DLD1 (cell line): ENCODE measurements around the gene DUOXA2.

Source experiments
- in situ Hi-C: cut with HindIII; loops from 2 replicates; pipeline ENCODE4 v1.10.0; 2017; ENCODE audit warnings: low sequenced_read_pairs

DUOXA2 gene

DNA sequence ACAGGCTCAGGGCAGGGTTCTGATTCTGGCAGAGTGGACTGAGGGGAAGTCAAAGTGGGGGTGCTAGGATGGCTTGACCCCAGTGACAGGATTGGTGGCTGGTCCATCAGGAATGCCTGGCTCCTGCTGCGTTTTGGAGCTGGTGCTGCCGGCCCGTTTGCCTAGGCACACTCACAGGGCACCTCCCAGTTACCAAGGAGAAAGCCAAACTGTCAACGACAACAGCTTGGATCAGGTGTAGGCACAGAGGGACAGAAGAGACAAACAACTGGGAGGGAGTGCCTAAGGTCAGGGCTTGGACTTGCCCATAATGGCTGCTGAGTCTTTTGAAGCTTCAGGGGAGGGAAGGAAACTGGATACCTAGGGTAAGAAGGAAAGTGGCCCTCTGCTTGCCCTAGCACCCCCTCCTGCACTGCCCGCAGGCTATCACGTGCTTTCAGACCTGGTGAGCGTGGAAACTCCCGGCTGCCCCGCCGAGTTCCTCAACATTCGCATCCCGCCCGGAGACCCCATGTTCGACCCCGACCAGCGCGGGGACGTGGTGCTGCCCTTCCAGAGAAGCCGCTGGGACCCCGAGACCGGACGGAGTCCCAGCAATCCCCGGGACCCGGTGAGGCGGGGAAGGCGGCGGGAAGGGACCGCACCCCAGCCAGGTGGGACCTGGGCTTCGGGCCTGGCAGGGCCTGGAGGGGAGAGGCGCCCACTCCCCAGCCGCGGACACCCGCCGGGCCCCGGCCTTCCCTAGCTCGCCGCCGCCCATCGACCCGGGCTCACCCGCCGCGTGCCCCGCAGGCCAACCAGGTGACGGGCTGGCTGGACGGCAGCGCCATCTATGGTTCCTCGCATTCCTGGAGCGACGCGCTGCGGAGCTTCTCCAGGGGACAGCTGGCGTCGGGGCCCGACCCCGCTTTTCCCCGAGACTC lies 20.8 kb downstream of the DUOXA2 start:
- in situ Hi-C loops, result loop anchor here (10.0 kb wide), 1 partner anchor 170 kb away; no protein-coding TSS in a partner anchor

DNA sequence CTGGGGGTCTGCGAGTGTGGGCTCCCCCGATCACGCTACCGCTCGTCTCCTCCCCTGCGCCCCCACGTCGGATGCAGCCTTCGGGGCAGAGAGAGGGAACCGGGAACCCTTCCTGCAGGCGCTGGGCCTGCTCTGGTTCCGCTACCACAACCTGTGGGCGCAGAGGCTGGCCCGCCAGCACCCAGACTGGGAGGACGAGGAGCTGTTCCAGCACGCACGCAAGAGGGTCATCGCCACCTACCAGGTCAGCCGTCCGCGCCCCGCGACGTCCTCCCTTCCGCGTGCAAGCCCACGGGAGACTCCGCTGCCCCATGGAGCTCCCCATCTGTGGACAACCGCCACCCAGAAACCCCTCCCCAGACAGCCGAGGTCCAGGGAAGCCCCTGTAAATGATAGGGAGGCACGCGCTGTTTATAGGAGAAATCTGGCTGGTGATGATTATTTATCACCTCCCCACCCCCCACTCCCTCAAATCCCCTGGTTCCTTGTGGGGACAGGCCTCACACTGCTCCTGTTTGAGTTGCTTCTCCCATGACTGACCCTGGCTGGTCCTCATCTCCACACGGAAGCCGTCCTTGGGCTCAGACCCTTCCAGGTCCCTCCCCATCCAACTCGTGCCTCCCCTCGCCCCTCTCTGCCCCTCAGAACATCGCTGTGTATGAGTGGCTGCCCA lies 21.7 kb downstream of the DUOXA2 start:
- in situ Hi-C loops, result loop anchor here (10.0 kb wide), 1 partner anchor 169 kb away; no protein-coding TSS in a partner anchor

DNA sequence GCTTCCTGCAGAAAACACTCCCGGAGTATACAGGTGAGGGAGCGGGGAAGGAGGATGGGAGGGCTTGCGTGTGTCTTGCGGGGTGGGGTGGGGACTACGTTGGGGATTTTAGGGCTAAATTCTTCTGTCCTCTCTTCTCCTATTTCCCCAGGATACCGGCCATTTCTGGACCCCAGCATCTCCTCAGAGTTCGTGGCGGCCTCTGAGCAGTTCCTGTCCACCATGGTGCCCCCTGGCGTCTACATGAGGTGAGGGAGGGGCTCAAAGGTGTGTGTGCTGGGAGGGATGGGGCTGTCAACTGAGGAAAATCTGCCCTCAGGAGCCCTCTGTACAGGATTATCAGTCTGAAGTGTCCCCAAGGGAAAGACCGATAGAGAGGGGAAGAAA lies 22.2 kb downstream of the DUOXA2 start:
- in situ Hi-C loops, result loop anchor here (10.0 kb wide), 1 partner anchor 168 kb away; no protein-coding TSS in a partner anchor

DNA sequence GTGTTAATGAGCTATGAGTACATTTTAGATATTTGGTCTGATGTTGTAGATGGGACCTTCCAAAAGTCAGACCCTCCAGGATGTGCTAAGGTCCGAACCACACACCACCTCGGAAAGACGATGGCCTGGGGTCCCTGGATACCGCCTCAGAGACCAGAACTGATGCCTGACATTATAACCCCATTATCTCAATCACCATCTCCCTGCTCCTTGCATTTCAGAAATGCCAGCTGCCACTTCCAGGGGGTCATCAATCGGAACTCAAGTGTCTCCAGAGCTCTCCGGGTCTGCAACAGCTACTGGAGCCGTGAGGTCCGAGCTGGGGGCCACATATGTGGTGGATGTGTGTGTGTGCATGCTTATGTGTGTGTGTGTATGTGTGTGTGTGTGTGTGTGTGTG lies 23.6 kb downstream of the DUOXA2 start:
- in situ Hi-C loops, result loop anchor here (10.0 kb wide), 1 partner anchor 167 kb away; no protein-coding TSS in a partner anchor

DNA sequence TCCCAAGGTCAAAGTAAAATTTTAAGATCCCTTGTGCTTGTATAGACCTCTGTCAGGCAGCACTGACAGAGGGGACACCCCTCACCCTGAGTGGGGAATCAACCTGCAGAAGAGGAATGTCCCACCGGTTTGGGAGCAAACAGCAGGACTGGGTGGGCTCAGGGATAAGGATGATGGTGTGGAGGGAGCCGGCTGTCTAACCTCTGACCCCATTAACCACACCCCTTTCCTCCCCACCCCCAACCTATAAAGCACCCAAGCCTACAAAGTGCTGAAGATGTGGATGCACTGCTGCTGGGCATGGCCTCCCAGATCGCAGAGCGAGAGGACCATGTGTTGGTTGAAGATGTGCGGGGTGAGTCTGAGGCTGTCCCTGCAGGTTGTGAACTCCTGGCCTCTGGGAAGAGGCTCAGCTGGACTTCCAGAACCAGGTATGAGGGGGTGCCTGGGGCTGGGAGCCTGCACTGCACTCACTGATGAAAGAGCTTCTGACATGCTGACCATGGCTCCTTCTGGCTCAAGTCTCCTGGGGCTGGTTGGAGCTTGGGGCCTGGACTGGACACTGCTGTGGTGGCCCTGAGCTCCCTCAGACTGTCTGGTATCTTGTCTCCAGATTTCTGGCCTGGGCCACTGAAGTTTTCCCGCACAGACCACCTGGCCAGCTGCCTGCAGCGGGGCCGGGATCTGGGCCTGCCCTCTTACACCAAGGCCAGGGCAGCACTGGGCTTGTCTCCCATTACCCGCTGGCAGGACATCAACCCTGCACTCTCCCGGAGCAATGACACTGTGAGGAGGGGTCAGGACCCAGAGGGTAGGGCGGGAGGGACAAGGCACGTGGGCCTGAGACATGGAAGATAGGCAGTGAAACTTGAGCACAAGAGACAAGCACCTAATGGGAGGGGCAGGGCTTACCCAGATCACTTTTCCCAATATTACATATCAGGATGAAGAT lies 25.0 kb downstream of the DUOXA2 start:
- in situ Hi-C loops, result loop anchor here (10.0 kb wide), 1 partner anchor 166 kb away; no protein-coding TSS in a partner anchor

DNA sequence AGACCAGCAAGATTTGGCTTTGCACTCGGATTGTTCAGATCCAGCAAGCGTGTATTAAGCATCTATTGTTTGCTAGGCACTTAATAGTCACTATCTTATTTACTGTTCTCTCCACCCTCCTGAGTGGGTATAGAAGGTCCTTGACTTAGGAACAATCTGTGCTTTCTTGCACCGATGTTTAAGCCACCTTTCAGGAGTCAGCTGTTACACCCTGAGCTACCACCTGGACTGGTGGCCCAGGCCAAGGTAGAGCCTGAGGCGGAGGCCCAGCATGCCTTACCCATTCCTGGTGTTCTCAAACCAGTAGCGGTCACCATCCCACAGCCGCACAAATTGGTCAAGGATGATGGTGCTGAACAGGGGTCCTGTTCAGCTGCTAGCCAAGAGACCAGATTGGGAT lies 25.6 kb downstream of the DUOXA2 start:
- in situ Hi-C loops, result loop anchor here (10.0 kb wide), 1 partner anchor 165 kb away; no protein-coding TSS in a partner anchor

DNA sequence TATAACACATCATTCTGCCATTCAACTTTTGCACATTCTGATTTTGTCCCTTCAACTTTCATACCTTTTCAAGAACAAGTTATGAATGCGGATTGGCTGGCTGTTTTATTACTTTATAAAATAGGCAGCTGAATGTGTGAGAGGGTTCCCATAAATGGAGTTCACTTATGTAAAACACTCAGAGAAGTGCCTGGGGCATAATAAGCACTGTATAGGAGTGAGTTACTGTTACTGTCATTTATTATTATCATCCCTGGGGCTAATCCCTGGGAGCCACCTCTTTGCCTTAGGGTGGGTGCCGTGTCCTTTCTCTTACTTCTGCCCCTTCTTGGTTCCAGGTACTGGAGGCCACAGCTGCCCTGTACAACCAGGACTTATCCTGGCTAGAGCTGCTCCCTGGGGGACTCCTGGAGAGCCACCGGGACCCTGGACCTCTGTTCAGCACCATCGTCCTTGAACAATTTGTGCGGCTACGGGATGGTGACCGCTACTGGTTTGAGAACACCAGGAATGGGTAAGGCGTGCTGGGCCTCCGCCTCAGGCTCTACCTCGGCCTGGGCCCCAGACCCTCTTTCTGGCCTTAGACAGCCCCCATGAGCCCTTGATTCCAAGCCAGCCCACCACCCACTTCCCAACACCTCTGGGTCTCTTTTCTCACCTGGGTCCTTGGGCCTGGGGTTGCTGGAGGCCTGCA lies 26.6 kb downstream of the DUOXA2 start:
- in situ Hi-C loops, result no loop called here

DNA sequence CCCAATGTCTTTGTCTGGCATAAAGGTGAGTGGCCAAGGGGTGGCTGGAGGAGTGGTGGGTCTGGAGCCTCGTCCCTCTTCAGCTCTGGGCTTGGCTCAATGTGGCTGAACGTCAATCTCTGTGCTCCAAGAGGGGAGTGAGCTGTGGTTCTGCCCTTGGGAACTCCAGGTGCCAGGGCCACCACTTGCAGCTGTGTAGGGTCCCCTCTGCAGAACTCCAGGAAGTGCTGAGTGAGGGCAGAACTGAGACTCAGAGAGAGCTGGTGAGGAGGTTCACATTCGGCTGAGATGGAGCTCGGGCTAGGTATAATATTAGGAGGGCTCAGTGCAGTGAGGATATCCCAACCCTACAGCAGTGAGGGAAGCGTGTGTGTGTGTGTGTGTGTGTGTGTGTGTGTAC lies 27.3 kb downstream of the DUOXA2 start:
- in situ Hi-C loops, result no loop called here

DNA sequence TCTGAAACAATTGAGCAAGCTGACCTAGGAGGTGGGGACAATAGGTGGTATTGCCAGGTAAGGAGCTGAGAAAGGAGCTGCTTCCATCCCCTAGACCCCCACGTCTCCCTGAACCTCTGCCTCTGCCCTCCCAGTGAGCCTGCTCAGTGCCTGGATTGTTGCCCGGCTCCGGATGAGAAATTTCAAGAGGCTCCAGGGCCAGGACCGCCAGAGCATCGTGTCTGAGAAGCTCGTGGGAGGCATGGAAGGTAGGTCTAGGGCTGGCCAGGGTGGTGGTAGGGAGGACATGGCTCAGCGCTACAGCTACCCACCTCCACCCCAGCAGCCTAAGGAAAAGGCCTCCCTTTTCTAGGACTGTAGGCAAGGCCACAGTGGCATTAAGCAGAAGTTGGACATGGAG lies 28.9 kb downstream of the DUOXA2 start:
- in situ Hi-C loops, result no loop called here

DNA sequence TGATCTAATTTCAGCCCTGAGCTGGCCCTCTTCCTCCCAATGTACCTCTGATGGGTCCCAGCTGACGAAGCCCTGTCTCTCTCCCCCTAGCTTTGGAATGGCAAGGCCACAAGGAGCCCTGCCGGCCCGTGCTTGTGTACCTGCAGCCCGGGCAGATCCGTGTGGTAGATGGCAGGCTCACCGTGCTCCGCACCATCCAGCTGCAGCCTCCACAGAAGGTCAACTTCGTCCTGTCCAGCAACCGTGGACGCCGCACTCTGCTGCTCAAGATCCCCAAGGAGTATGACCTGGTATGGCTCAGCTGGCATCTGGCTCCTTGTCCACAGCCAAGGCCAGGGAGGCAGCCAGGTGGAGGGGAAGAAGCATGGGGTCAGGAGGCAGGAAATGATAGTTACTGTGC lies 29.8 kb downstream of the DUOXA2 start:
- in situ Hi-C loops, result no loop called here

DNA sequence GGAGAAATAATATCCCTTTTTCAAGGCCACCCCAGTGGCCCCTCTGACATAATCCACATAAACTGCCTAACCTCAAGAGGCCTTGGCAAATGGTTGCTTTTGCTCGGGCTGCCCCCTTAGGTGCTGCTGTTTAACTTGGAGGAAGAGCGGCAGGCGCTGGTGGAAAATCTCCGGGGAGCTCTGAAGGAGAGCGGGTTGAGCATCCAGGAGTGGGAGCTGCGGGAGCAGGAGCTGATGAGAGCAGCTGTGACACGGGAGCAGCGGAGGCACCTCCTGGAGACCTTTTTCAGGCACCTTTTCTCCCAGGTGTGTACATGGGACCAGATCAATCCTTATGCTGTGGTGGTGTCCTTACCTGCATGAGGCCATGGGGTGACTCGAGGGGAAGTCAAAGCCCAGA lies 30.6 kb downstream of the DUOXA2 start:
- in situ Hi-C loops, result no loop called here

DNA sequence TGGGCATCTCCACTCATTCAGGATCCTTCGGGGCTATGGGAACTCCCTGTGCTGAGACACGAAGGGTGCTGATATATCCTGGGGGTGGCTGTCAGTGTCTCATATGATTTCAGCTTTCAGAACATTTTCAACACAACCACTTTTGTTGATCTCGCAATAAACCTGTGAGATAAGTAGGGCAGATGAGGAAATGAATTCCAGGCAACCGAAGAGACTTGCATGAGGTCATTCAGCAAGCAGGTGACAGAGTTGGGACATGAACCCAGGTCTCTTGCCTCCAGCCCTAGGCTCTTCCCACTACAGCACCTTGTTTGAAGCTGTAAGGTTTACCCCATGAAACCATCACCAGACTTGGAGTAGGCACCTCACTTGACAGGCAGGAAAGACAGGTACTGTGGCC lies 32.3 kb downstream of the DUOXA2 start:
- in situ Hi-C loops, result no loop called here

DNA sequence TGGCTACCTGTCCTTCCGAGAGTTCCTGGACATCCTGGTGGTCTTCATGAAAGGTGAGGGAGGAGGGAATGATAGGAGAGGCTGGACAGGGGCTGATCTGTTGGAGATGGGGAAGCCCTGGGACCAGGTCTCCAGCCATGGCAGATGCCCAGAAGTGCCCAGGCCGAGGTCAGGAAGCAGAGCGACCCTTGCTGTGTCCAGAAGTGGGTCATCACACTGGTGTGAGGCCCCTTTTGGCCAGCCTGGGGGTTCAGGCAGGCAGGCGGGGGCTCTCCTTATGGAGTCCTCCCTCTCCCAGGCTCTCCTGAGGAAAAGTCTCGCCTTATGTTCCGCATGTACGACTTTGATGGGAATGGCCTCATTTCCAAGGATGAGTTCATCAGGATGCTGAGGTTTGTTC lies 33.5 kb downstream of the DUOXA2 start:
- in situ Hi-C loops, result no loop called here

DNA sequence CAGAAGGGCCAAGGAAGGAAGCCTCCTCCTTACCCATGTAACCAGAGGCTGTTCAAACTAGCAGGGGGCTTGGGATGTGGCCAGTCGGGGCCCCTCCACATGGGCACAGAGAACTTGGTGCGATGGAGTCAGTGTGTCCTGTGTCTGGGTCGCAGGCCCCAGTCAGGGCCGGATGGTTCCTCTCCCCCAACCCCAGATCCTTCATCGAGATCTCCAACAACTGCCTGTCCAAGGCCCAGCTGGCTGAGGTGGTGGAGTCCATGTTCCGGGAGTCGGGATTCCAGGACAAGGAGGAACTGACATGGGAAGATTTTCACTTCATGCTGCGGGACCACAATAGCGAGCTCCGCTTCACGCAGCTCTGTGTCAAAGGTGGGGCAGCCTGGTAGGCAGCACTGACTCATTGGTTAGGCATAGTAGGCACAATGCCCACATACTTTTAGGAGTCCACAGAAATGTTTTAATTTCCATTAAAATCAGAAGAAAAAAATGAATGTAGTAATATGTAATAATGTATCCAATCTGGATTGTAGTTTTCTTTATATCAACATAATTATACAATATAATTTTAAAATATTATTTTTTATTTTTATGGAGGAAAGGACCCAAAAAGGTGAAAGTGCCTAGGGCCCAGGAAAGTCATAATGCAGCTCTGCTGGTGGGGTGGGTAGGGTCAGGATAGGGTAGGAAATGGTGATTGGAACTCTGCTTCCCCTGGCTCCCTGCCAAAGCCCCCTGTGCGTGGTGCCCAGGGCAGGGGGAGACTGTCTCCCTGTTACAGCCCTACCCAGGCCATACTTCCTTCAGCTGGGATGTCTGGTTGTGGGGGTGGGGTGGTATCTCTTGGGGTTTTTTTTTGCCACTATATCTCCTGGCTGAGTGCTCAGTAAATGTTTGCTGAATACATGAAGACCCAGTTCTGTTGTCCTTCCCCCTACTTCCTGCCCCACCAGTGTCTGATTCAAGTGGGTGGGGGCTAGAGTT lies 34.2 kb downstream of the DUOXA2 start:
- in situ Hi-C loops, result no loop called here

DNA sequence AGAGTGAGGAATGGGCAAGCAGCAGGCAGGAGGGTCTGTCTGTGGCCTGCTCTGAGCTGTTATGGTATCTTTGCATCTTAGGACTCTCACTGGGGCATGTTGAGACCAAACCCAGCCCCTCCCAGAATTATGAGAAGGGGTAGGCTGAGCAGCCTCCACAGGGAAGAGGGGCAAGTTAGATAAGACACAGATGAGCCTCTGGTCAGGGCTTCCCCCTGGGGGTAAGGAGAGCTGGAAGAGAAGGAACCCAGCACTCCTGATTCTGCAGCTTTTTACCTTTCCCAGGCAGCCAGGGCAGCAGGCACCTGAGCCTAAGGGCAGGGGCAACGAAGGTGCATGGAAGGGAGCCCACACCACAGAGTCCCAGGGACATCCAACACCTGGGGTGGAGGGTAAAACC lies 34.9 kb downstream of the DUOXA2 start:
- in situ Hi-C loops, result no loop called here

DNA sequence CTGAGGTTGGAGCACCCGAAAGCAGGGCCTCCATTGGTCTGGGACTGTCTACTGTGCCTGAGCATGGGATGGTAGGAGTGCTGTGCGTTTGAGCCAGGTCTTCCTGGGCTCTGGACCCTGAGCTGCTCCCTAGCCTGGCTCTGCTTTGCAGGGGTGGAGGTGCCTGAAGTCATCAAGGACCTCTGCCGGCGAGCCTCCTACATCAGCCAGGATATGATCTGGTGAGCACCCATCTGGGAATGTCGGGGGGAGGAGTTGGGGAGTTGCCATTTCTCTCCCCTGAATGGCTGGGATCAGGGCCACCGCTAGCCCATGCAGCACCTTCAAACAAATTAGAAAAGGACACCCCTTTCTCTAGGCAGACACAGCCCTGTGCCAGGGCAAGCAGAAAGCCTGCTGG lies 36.4 kb downstream of the DUOXA2 start:
- in situ Hi-C loops, result no loop called here

DNA sequence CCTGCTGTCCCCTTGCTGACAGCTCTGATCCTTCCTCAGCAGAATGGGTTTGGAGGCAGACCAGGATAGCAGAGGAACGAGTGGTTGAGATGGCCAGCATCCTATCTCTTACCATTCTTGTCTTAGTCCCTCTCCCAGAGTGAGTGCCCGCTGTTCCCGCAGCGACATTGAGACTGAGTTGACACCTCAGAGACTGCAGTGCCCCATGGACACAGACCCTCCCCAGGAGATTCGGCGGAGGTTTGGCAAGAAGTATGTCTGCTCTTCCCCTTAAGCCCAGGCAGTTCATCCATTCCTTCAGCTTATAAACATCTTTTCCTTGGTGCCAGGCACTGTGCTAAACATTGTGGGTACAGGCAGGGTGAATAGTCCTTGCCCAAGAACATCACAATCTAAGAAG lies 36.9 kb downstream of the DUOXA2 start:
- in situ Hi-C loops, result no loop called here

DNA sequence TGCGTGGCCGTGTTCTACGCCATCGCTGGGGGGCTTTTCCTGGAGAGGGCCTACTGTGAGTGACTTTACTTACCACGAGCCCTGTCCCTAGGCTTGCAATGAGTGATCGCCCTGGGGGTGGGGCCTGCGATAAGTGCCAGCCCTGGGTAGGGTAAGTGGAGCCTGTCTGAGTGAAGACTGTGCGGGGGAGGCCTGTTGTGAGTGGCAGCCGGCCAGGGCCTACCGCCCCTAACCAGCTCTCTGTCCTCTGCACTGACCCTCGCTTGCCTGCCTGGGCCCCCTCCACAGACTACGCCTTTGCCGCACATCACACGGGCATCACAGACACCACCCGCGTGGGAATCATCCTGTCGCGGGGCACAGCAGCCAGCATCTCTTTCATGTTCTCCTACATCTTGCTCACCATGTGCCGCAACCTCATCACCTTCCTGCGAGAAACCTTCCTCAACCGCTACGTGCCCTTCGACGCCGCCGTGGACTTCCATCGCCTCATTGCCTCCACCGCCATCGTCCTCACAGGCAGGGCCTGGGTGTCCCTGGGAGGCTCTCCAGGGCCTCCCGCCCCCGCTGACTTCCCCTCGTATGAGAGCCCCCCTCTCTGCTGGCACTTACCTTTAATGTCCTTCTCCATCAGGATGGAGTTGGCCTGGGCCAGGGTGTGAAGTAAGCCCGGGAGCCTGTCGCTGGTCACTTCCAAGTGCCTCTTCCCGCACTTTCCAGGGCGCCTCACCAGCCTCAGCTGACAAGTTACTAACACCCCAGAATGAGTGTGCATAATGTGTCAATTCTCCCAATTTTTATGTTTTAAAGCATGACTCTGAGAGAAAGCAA lies 38.1 kb downstream of the DUOXA2 start:
- in situ Hi-C loops, result no loop called here
